22Rv1 (cell line): ENCODE measurements around the gene C1QC.

Experiments
- CTCF ChIP-seq: fragments of 450-650 bp; IDR thresholded peaks from 2 replicates; pipeline ENCODE4 v1.5.1; 2017; ENCODE audit warnings: mild to moderate bottlenecking
- ZFX ChIP-seq: fragments of 450-650 bp; IDR thresholded peaks from 2 replicates; pipeline ENCODE4 v1.6.1; 2017; ENCODE audit warnings: antibody characterized with exemption, borderline replicate concordance

GRCh38 chr1:22687191-22687590 is 43.8 kb downstream of the C1QC start:
- TF ChIP-seq CTCF (no peak), ZFX (no peak)
